HL-60 (cell line): ENCODE data around the gene TMEM134.
"Not testable (repeated sequence)": the region's sequence is repeated elsewhere in the genome, so short reads cannot be mapped to it uniquely, and the experiment has no call there.

ENCODE experiments used
- DNase-seq, 2 experiments: peaks; one replicate each; pipeline ENCODE4 v3.0.0-alpha.2; 2010 to 2020; ENCODE audit warnings: low read depth in 1 of 2, low spot score in 1 of 2
- H3K27ac ChIP-seq: fragments of 250-450 bp; sonication (Bioruptor Pico); replicated peaks from 2 replicates; pipeline ENCODE4 v1.5.1; 2020; ENCODE audit warnings: mild to moderate bottlenecking, moderate library complexity
- H3K27me3 ChIP-seq: fragments of 250-450 bp; sonication (Bioruptor Pico); 2 replicates; pipeline ENCODE4 v1.5.1; 2021; ENCODE audit warnings: mild to moderate bottlenecking, moderate library complexity; ENCODE audit not compliant: insufficient read depth, poor library complexity, severe bottlenecking
- H3K4me3 ChIP-seq: replicated peaks from 2 replicates; pipeline ENCODE4 v1.5.1; 2011; ENCODE audit warnings: mild to moderate bottlenecking, control low read depth, low read length; ENCODE audit not compliant: insufficient read depth
- CTCF ChIP-seq: IDR thresholded peaks from one replicate; pipeline ENCODE4 v1.5.1; 2011; ENCODE audit warnings: low read length, control low read depth, inconsistent platforms; ENCODE audit not compliant: insufficient read depth
- GABPA ChIP-seq: IDR thresholded peaks from 2 replicates; pipeline ENCODE4 v1.6.1; 2012; ENCODE audit warnings: low read depth
- POLR2AphosphoS5 ChIP-seq: IDR thresholded peaks from 2 replicates; pipeline ENCODE4 v1.6.1; 2012; ENCODE audit warnings: low read depth
- REST ChIP-seq: IDR thresholded peaks from 2 replicates; pipeline ENCODE4 v1.6.1; 2012; ENCODE audit warnings: low read depth; ENCODE audit not compliant: insufficient replicate concordance
- SPI1 ChIP-seq: IDR thresholded peaks from 2 replicates; pipeline ENCODE4 v1.6.1; 2012; ENCODE audit warnings: low read depth, mild to moderate bottlenecking, borderline replicate concordance

TMEM134 gene

GRCh38 chr11:67489203-67489884, 20.3 kb upstream of the TMEM134 start:
- DNase-seq: no peak
- TF ChIP-seq SPI1 (no peak), REST (no peak)
- H3K27ac ChIP-seq: no peak overlapping the region
- H3K27me3 ChIP-seq: no peaks in the 10 kb centered on the region
- H3K4me3 ChIP-seq: no peak overlapping the region

GRCh38 chr11:67486481-67487195, 17.6 kb upstream of the TMEM134 start:
- no peak overlapping the region for H3K4me3 ChIP-seq
- H3K27me3 ChIP-seq: no peaks in the 10 kb centered on the region
- no peak overlapping the region for H3K27ac ChIP-seq
- TF ChIP-seq POLR2AphosphoS5: no peak
- no peak for TF ChIP-seq REST
- no peak for TF ChIP-seq GABPA
- TF ChIP-seq SPI1: no peak
- DNase-seq: no peak

- not testable (repeated sequence) for H3K4me3 ChIP-seq, DNase-seq, H3K27ac ChIP-seq, H3K27me3 ChIP-seq
Observed at GRCh38 chr11:67485873-67486361, 16.9 kb upstream of the TMEM134 start.

GRCh38 chr11:67484847-67485311, 15.8 kb upstream of the TMEM134 start:
- no peak overlapping the region for H3K4me3 ChIP-seq
- H3K27me3 ChIP-seq: no peaks in the 10 kb centered on the region
- TF ChIP-seq SPI1 (peak; percentile 47; the same call in 1 of the 2 replicates), GABPA (no peak), CTCF (no peak), REST (no peak), POLR2AphosphoS5 (no peak)
- no peak overlapping the region for H3K27ac ChIP-seq
- peak; percentile 51 to 76 for DNase-seq
